ENCODE measurements around the gene CERS1. TPM values are rescaled to one million over a fixed set of nuclear protein-coding genes. Genes with fewer than 3 reads are reported as not detected.
A peak's percentile ranks its signal among the peaks of the same experiment; 100 is the strongest.

The CERS1 gene
- polyA plus RNA-seq, 3 donors: not detected

DNA sequence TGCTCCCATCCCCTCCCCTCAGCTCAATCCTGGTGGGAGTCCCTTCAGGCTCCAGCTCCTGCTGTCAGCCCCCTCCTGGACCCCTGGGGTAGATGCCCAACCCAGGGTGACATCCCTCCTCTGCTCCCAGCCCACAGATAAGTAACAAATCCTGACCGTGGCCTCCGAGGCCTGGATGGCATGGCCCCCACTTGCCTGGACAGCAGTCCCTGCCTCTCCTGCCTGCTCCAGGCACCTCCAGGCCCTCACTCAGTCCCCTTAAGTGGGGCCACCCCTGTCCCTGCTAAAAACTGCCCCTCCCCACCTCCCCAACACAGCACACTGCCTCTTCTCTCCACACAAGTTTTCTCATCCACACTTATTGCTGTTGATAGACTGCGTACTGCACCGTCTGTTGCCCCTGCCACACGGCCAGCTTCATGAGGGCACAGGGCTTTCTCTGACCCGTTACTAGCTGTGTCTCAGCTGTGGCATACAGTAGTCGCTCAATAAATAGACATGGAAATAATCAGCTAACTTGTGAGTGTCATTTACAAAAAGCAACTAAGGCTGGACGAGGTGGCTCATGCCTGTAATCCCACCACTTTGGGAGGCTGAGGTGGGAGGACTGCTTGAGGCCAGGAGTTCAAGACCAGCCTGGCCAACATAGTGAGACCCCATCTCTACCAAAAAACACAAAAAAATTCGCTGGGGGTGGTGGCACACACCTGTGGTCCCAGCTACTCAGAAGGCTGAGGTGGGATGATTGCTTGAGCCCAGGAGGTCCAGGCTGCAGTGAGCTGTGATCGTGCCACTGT, 5.8 kb downstream of the CERS1 start:
- no peaks in the 10 kb centered on the region for H3K79me2 ChIP-seq (ENCODE audit: insufficient read depth, low read length)
- H3K4me3 ChIP-seq (replicated peaks in 1 of 3; ENCODE audit: low read depth in 2 of 3, low read length in 3 of 3): no peak overlapping the region
- Mint-ChIP-seq H3K4me3 (peak overlapping the region in 1 of 2 donors; percentile 53), H3K36me3 (no peaks in the 10 kb centered on the region), H3K4me1 (peaks cover 6% of the 10 kb centered on the region), H3K9me3 (peaks cover 0 to 9% (median 0%) of the 10 kb centered on the region in 7 donors), H3K27me3 (ENCODE audit: low read depth in 3 of 3) (peaks cover 11 to 36% (median 35%) of the 10 kb centered on the region in 3 donors), H3K27ac (no peak overlapping the region)
- TF ChIP-seq, protein P1, sequence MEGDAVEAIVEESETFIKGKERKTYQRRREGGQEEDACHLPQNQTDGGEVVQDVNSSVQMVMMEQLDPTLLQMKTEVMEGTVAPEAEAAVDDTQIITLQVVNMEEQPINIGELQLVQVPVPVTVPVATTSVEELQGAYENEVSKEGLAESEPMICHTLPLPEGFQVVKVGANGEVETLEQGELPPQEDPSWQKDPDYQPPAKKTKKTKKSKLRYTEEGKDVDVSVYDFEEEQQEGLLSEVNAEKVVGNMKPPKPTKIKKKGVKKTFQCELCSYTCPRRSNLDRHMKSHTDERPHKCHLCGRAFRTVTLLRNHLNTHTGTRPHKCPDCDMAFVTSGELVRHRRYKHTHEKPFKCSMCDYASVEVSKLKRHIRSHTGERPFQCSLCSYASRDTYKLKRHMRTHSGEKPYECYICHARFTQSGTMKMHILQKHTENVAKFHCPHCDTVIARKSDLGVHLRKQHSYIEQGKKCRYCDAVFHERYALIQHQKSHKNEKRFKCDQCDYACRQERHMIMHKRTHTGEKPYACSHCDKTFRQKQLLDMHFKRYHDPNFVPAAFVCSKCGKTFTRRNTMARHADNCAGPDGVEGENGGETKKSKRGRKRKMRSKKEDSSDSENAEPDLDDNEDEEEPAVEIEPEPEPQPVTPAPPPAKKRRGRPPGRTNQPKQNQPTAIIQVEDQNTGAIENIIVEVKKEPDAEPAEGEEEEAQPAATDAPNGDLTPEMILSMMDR (IDR thresholded peaks at IDR 0.05): no peak
- peaks cover 0 to 5% of the 10 kb centered on the region in 2 donors for H3K9me3 ChIP-seq (replicated peaks in 1 of 2; ENCODE audit: control insufficient read depth in 1 of 2, insufficient read depth in 1 of 2, low read length in 2 of 2)
- H3K36me3 ChIP-seq (replicated peaks in 1 of 2; ENCODE audit: control insufficient read depth in 1 of 2, insufficient read depth in 2 of 2, low read length in 2 of 2): no peaks in the 10 kb centered on the region
- H3K27me3 ChIP-seq (ENCODE audit: control insufficient read depth in 2 of 2, insufficient read depth in 2 of 2, low read length in 2 of 2): peaks cover 0 to 20% of the 10 kb centered on the region in 2 donors
- intact Hi-C loops (cut with micrococcal nuclease): no loop called here
- no peak overlapping the region for H3K4me2 ChIP-seq (replicated peaks; ENCODE audit: extremely low read depth, low read length, poor library complexity, severe bottlenecking)
- H3K27ac ChIP-seq (ENCODE audit: low read depth in 1 of 2, low read length in 2 of 2): no peak overlapping the region
- no peak for DNase-seq
- WGBS (ENCODE audit: insufficient coverage): 87% methylated on average over 6 of the region's 10 CpGs
- H3K9ac ChIP-seq (ENCODE audit: insufficient read depth, low read length, poor library complexity, severe bottlenecking): no peak overlapping the region
- H3K4me1 ChIP-seq (ENCODE audit: control insufficient read depth in 1 of 2, insufficient read depth in 2 of 2, low read length in 2 of 2): peaks cover 0 to 4% of the 10 kb centered on the region in 2 donors
- H4K20me1 ChIP-seq (ENCODE audit: insufficient read depth, low read length): no peaks in the 10 kb centered on the region
- H2AFZ ChIP-seq (ENCODE audit: insufficient read depth, low read depth, low read length, poor library complexity, severe bottlenecking): no peak overlapping the region

DNA sequence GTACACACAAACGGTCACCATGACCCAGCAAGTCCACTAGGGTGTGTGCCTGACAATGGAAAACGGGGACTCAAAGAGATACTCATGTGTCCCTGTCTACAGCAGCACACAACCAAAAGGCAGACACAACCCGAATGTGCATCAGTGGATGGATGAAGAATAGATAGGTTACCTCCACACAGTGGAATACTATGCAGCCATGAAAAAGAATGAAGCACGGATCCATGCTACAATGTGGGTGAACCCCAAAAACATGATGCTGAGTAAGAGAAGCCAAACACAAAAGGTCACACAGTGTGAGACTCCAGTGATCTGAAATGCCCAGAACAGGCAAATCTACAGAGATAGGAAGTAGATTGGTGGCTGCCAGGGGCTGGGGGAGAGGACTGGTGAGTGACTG, 9.0 kb downstream of the CERS1 start:
- WGBS (ENCODE audit: insufficient coverage): 87% methylated on average over 2 of the region's 4 CpGs
- H3K4me1 Mint-ChIP-seq: no peaks in the 10 kb centered on the region
- no peak overlapping the region for H2AFZ ChIP-seq (ENCODE audit: insufficient read depth, low read depth, low read length, poor library complexity, severe bottlenecking)
- intact Hi-C loops (cut with micrococcal nuclease): no loop called here
- H3K9me3 Mint-ChIP-seq: peaks cover 0 to 6% (median 0%) of the 10 kb centered on the region in 7 donors
- no peak overlapping the region for H3K9ac ChIP-seq (ENCODE audit: insufficient read depth, low read length, poor library complexity, severe bottlenecking)
- peaks cover 2 to 17% (median 8%) of the 10 kb centered on the region in 3 donors for H3K27me3 Mint-ChIP-seq (ENCODE audit: low read depth in 3 of 3)
- no peaks in the 10 kb centered on the region for H3K36me3 Mint-ChIP-seq
- no peak overlapping the region for H3K4me3 ChIP-seq (replicated peaks in 1 of 3; ENCODE audit: low read depth in 2 of 3, low read length in 3 of 3)
- H3K27ac ChIP-seq (ENCODE audit: low read depth in 1 of 2, low read length in 2 of 2): no peak overlapping the region
- H3K27me3 ChIP-seq (ENCODE audit: control insufficient read depth in 2 of 2, insufficient read depth in 2 of 2, low read length in 2 of 2): no peaks in the 10 kb centered on the region
- TF ChIP-seq, protein P1 (IDR thresholded peaks at IDR 0.05): no peak
- no peak overlapping the region for H3K4me3 Mint-ChIP-seq
- no peaks in the 10 kb centered on the region for H3K79me2 ChIP-seq (ENCODE audit: insufficient read depth, low read length)
- no peak overlapping the region for H3K4me2 ChIP-seq (replicated peaks; ENCODE audit: extremely low read depth, low read length, poor library complexity, severe bottlenecking)
- H3K4me1 ChIP-seq (ENCODE audit: control insufficient read depth in 1 of 2, insufficient read depth in 2 of 2, low read length in 2 of 2): no peaks in the 10 kb centered on the region
- H3K27ac Mint-ChIP-seq: no peak overlapping the region
- no peaks in the 10 kb centered on the region for H3K9me3 ChIP-seq (replicated peaks in 1 of 2; ENCODE audit: control insufficient read depth in 1 of 2, insufficient read depth in 1 of 2, low read length in 2 of 2)
- H4K20me1 ChIP-seq (ENCODE audit: insufficient read depth, low read length): no peaks in the 10 kb centered on the region
- no peak for DNase-seq
- H3K36me3 ChIP-seq (replicated peaks in 1 of 2; ENCODE audit: control insufficient read depth in 1 of 2, insufficient read depth in 2 of 2, low read length in 2 of 2): no peaks in the 10 kb centered on the region

All from CD14-positive monocyte (primary cell).